ENCODE data around the gene RAB3B.

DNA sequence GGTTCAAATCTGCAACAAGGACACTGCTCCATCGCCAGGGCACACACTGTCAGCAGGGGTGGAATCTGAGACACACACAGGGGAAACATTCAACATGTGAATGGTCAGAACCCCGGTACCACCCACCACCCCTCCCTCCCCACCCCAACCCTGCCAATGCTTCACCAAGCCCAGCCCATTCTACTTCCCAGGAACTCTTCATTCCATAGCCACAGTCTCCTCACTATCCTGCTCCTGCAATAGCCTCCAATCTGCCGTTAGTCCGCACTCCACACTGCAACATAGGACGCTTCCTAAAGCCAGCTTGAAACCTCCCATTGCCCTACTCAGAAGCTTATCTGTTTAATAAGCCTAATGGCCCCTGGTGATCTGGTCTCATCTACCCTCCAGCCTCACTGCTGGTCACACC is 7.5 kb upstream of the RAB3B start:
- TF ChIP-seq CBX3 (IDR thresholded peaks at IDR 0.05; ENCODE audit: borderline replicate concordance in 1 of 2, low read length in 2 of 2) (no peak), POLR2AphosphoS2 (IDR thresholded peaks at IDR 0.05; ENCODE audit: low read length) (no peak), POLR2B (IDR thresholded peaks at IDR 0.05; ENCODE audit: low read depth, partially characterized antibody) (no peak), KDM1A (IDR thresholded peaks at IDR 0.05) (no peak), CREB1 (IDR thresholded peaks at IDR 0.05) (no peak), CREB1 (CRISPR knock-in tag; IDR thresholded peaks at IDR 0.05) (no peak), FOXK2 (conservative IDR thresholded peaks at IDR 0.05 in 1 of 2, IDR thresholded peaks at IDR 0.05 in 1 of 2; ENCODE audit: low read depth in 2 of 2) (no peak), ZNF780A (CRISPR knock-in tag; IDR thresholded peaks at IDR 0.05) (no peak), ZBTB7A (IDR thresholded peaks at IDR 0.05; ENCODE audit: borderline replicate concordance, control insufficient read depth, low read depth, low read length) (no peak), SMC3 (conservative IDR thresholded peaks at IDR 0.05; ENCODE audit: insufficient read depth, low read depth, low read length) (no peak)
- TF ChIP-seq, protein P1, sequence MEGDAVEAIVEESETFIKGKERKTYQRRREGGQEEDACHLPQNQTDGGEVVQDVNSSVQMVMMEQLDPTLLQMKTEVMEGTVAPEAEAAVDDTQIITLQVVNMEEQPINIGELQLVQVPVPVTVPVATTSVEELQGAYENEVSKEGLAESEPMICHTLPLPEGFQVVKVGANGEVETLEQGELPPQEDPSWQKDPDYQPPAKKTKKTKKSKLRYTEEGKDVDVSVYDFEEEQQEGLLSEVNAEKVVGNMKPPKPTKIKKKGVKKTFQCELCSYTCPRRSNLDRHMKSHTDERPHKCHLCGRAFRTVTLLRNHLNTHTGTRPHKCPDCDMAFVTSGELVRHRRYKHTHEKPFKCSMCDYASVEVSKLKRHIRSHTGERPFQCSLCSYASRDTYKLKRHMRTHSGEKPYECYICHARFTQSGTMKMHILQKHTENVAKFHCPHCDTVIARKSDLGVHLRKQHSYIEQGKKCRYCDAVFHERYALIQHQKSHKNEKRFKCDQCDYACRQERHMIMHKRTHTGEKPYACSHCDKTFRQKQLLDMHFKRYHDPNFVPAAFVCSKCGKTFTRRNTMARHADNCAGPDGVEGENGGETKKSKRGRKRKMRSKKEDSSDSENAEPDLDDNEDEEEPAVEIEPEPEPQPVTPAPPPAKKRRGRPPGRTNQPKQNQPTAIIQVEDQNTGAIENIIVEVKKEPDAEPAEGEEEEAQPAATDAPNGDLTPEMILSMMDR (IDR thresholded peaks at IDR 0.05 in 2 of 3, conservative IDR thresholded peaks at IDR 0.05 in 1 of 3; ENCODE audit: insufficient read depth in 2 of 3, low read depth in 1 of 3, low read length in 3 of 3): no peak
- TF ChIP-seq, protein P2, sequence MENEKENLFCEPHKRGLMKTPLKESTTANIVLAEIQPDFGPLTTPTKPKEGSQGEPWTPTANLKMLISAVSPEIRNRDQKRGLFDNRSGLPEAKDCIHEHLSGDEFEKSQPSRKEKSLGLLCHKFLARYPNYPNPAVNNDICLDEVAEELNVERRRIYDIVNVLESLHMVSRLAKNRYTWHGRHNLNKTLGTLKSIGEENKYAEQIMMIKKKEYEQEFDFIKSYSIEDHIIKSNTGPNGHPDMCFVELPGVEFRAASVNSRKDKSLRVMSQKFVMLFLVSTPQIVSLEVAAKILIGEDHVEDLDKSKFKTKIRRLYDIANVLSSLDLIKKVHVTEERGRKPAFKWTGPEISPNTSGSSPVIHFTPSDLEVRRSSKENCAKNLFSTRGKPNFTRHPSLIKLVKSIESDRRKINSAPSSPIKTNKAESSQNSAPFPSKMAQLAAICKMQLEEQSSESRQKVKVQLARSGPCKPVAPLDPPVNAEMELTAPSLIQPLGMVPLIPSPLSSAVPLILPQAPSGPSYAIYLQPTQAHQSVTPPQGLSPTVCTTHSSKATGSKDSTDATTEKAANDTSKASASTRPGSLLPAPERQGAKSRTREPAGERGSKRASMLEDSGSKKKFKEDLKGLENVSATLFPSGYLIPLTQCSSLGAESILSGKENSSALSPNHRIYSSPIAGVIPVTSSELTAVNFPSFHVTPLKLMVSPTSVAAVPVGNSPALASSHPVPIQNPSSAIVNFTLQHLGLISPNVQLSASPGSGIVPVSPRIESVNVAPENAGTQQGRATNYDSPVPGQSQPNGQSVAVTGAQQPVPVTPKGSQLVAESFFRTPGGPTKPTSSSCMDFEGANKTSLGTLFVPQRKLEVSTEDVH (IDR thresholded peaks at IDR 0.05; ENCODE audit: low read depth, partially characterized antibody): no peak
